GM23248 (cell line): ENCODE measurements around the gene ATL1. TPM values are rescaled to one million over a fixed set of nuclear protein-coding genes. Genes with fewer than 3 reads are reported as not detected.
"Not testable (repeated sequence)": the region's sequence is repeated elsewhere in the genome, so short reads cannot be mapped to it uniquely, and the experiment has no call there.

Source experiments
- DNase-seq: peaks from one replicate; pipeline ENCODE4 v3.0.0-alpha.2; 2015
- H2AFZ ChIP-seq: fragments of 200-600 bp; sonication (generic); 2 replicates; pipeline ENCODE4 v1.6.1; 2016; ENCODE audit warnings: antibody characterized with exemption
- H3F3A ChIP-seq: fragments of 200-600 bp; sonication (generic); 2 replicates; pipeline ENCODE4 v1.6.1; 2016; ENCODE audit warnings: mild to moderate bottlenecking, antibody characterized with exemption, mixed run types; ENCODE audit not compliant: insufficient read depth
- H3K27ac ChIP-seq: fragments of 200-600 bp; sonication (generic); 2 replicates; pipeline ENCODE4 v1.5.1; 2016; ENCODE audit warnings: mild to moderate bottlenecking
- H3K27me3 ChIP-seq: fragments of 200-600 bp; sonication (generic); replicated peaks from 2 replicates; pipeline ENCODE4 v1.6.1; 2016; ENCODE audit warnings: mild to moderate bottlenecking; ENCODE audit not compliant: insufficient read depth
- H3K36me3 ChIP-seq: fragments of 200-600 bp; sonication (generic); 2 replicates; pipeline ENCODE4 v1.6.1; 2016; ENCODE audit warnings: low read depth, mild to moderate bottlenecking
- H3K4me1 ChIP-seq: fragments of 200-600 bp; sonication (generic); 2 replicates; pipeline ENCODE4 v1.6.1; 2016; ENCODE audit warnings: mild to moderate bottlenecking; ENCODE audit not compliant: insufficient read depth
- H3K4me2 ChIP-seq: fragments of 200-600 bp; sonication (generic); one replicate; pipeline ENCODE4 v1.6.1; 2016; ENCODE audit warnings: mild to moderate bottlenecking; ENCODE audit not compliant: unreplicated experiment
- H3K4me3 ChIP-seq: fragments of 200-600 bp; sonication (generic); 2 replicates; pipeline ENCODE4 v1.5.1; 2016; ENCODE audit warnings: mild to moderate bottlenecking
- H3K79me2 ChIP-seq: fragments of 200-600 bp; sonication (generic); 2 replicates; pipeline ENCODE4 v1.6.1; 2016; ENCODE audit warnings: mild to moderate bottlenecking; ENCODE audit not compliant: insufficient read depth
- H3K9ac ChIP-seq: fragments of 200-600 bp; sonication (generic); 2 replicates; pipeline ENCODE4 v1.6.1; 2016; ENCODE audit warnings: mild to moderate bottlenecking
- H3K9me2 ChIP-seq: fragments of 200-600 bp; sonication (generic); 2 replicates; pipeline ENCODE4 v1.6.1; 2016; ENCODE audit warnings: mixed run types, mild to moderate bottlenecking, moderate library complexity; ENCODE audit not compliant: insufficient read depth
- H3K9me3 ChIP-seq: fragments of 200-600 bp; sonication (generic); one replicate; pipeline ENCODE4 v1.6.1; 2017; ENCODE audit warnings: low read depth
- H4K20me1 ChIP-seq: fragments of 200-600 bp; sonication (generic); 2 replicates; pipeline ENCODE4 v1.6.0; 2016; ENCODE audit not compliant: insufficient read depth
- EZH2 ChIP-seq: fragments of 200-600 bp; sonication (generic); IDR thresholded peaks from 2 replicates; pipeline ENCODE4 v1.6.1; 2018; ENCODE audit warnings: antibody characterized with exemption, mild to moderate bottlenecking; ENCODE audit not compliant: insufficient read depth, poor library complexity, severe bottlenecking
- EZH2phosphoT487 ChIP-seq: fragments of 200-600 bp; sonication (generic); IDR thresholded peaks from 2 replicates; pipeline ENCODE4 v1.6.1; 2018; ENCODE audit warnings: antibody characterized with exemption, moderate library complexity, mild to moderate bottlenecking, low read depth; ENCODE audit not compliant: insufficient read depth
- WGBS, 2 experiments: methylation state at CpG; one replicate each; pipeline ENCODE4 v1.1.6; 2015 to 2017; ENCODE audit warnings: low lambda C conversion rate in 2 of 2, low coverage in 1 of 2; ENCODE audit errors: missing lambda C conversion rate in 2 of 2; 5-methylcytosine and 5-hydroxymethylcytosine counted together
- in situ Hi-C: fragments of 300-500 bp; cut with MboI; formaldehyde crosslinking; loops from 2 replicates; pipeline ENCODE4 v1.15.0; 2020
- polyA plus RNA-seq: library from polyadenylated mRNA; unstranded; fragments of >200 nt; fragmentation: Nextera tagmentation; extraction: Ambion mirVana; gene quantifications from 2 replicates; pipeline ENCODE4 v1.2.1, GENCODE V29; 2016
- total RNA-seq: library from RNA; depleted of rRNA; stranded (reverse); fragments of >200 nt; shearing (Covaris generic); gene quantifications from 2 replicates; pipeline ENCODE4 v1.2.3, GENCODE V29; 2014

Gene ATL1
- total and polyA plus RNA-seq, 2 experiments from 2014 or later, result 10.8 to 11.4 TPM

- Histone ChIP-seq H3K4me1 (no peaks in the 10 kb centered on the region), H3K79me2 (no peaks in the 10 kb centered on the region), H3F3A (no peaks in the 10 kb centered on the region), H2AFZ (no peak overlapping the region), H3K27me3 (no peaks in the 10 kb centered on the region; the same call in 1 of the 2 replicates), H3K36me3 (no peaks in the 10 kb centered on the region), H3K4me2 (no peak overlapping the region), H3K4me3 (no peak overlapping the region), H3K9ac (no peak overlapping the region), H3K27ac (no peak overlapping the region), H4K20me1 (no peaks in the 10 kb centered on the region), H3K9me2 (no peaks in the 10 kb centered on the region), H3K9me3 (no peaks in the 10 kb centered on the region)
- no peak for TF ChIP-seq EZH2phosphoT487
- no peak for TF ChIP-seq EZH2
- WGBS, 2 experiments, result 95% methylated on average over 3 of the region's 3 CpGs
- in situ Hi-C loops, result no loop called here
- no peak for DNase-seq
These were observed 8.1 kb upstream of the ATL1 start for GRCh38 chr14:50551877-50552276.

DNA sequence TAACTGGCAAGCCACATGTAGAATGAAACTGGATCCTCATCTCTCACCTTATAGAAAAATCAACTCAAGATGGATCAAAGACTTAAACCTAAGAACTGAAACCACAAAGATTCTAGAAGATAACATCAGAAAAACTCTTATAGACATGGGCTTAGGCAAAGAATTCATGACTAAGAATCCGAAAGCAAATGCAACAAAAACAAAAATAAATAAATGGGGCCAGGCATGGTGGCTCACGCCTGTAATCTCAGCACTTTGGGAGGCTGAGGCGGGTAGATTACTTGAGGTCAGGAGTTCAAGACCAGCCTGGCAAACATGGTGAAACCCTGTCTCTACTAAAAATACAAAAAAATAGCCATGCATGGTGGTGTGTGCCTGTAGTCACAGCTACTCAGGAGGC lies 7.1 kb upstream of the ATL1 start:
- H3K9ac ChIP-seq, H3K9me2 ChIP-seq, DNase-seq, H3K27ac ChIP-seq, H3K27me3 ChIP-seq, H2AFZ ChIP-seq, in situ Hi-C loops, H3K4me2 ChIP-seq, H3K9me3 ChIP-seq, H4K20me1 ChIP-seq, H3K4me1 ChIP-seq, H3K36me3 ChIP-seq, H3K4me3 ChIP-seq, H3F3A ChIP-seq, H3K79me2 ChIP-seq: not testable (repeated sequence)
- WGBS, 2 experiments, result 85 to 90% methylated on average over 3 of the region's 3 CpGs

DNA sequence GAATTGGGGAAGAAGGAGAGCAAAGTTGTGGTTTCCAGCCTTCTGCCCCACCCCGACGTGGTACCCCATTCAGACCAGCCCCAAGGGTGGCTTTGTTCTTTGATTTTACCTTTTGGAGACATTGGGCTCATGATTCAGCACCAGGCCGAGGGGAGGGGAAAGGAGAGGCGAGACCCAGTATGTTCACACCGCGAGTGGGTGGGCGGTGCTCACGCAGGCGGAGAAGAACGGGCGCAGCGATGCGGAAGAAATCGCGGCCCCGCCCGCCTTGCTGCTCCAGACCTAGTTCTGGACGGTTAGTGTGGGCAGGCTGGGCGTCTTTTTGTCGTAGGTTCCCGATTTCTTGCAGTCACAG lies 963 bp downstream of the ATL1 start:
- DNase-seq, result peak; percentile 89
- Histone ChIP-seq H3K27ac (peak overlapping the region; percentile 75), H3K79me2 (peaks cover 19% of the 10 kb centered on the region; the same call in 1 of the 2 replicates), H3K4me1 (peaks cover 4% of the 10 kb centered on the region; the same call in 1 of the 2 replicates), H3K9me3 (no peaks in the 10 kb centered on the region), H3K4me2 (peak overlapping the region; percentile 87), H3F3A (peaks cover 6% of the 10 kb centered on the region; the same call in 1 of the 2 replicates), H3K4me3 (peak overlapping the region; percentile 91), H2AFZ (peak overlapping the region; percentile 91), H3K9me2 (no peaks in the 10 kb centered on the region), H3K9ac (peak overlapping the region; percentile 81), H3K36me3 (no peaks in the 10 kb centered on the region), H4K20me1 (no peaks in the 10 kb centered on the region), H3K27me3 (no peaks in the 10 kb centered on the region)
- WGBS, 2 experiments, result 0% methylated on average over 21 of the region's 21 CpGs
- in situ Hi-C loops, result no loop called here
- TF ChIP-seq EZH2, result no peak
- TF ChIP-seq EZH2phosphoT487, result no peak

GRCh38 chr14:50562841-50563240 lies 2.9 kb downstream of the ATL1 start:
- Histone ChIP-seq H3K4me1 (peaks cover 4% of the 10 kb centered on the region; the same call in 1 of the 2 replicates), H3K9ac (no peak overlapping the region), H3K9me3 (no peaks in the 10 kb centered on the region), H3F3A (peaks cover 6% of the 10 kb centered on the region; the same call in 1 of the 2 replicates), H3K27ac (no peak overlapping the region), H3K4me2 (no peak overlapping the region), H4K20me1 (no peaks in the 10 kb centered on the region), H3K79me2 (peaks cover 19% of the 10 kb centered on the region; the same call in 1 of the 2 replicates), H3K4me3 (no peak overlapping the region), H3K27me3 (no peaks in the 10 kb centered on the region), H3K9me2 (no peaks in the 10 kb centered on the region), H3K36me3 (no peaks in the 10 kb centered on the region), H2AFZ (no peak overlapping the region)
- in situ Hi-C loops, result no loop called here
- DNase-seq, result no peak
- TF ChIP-seq EZH2 (no peak), EZH2phosphoT487 (no peak)
- 42 to 47% methylated on average over 1 of the region's 1 CpG for WGBS, 2 experiments

- H3K9ac ChIP-seq, result no peak overlapping the region
- H3K9me2 ChIP-seq, result no peaks in the 10 kb centered on the region
- H3F3A ChIP-seq, result no peaks in the 10 kb centered on the region
- TF ChIP-seq EZH2phosphoT487, result no peak
- no peak for TF ChIP-seq EZH2
- no peak overlapping the region for H3K4me3 ChIP-seq
- H2AFZ ChIP-seq, result no peak overlapping the region
- H3K36me3 ChIP-seq, result no peaks in the 10 kb centered on the region; the same call in 1 of the 2 replicates
- no peaks in the 10 kb centered on the region for H3K4me1 ChIP-seq
- H3K27me3 ChIP-seq, result no peaks in the 10 kb centered on the region
- peaks cover 6% of the 10 kb centered on the region for H3K9me3 ChIP-seq
- H4K20me1 ChIP-seq, result no peaks in the 10 kb centered on the region
- H3K27ac ChIP-seq, result no peak overlapping the region
- DNase-seq, result no peak
- peaks cover 5% of the 10 kb centered on the region; the same call in 1 of the 2 replicates for H3K79me2 ChIP-seq
- no peak overlapping the region for H3K4me2 ChIP-seq
- in situ Hi-C loops, result no loop called here
These were observed 9.8 kb downstream of the ATL1 start for GRCh38 chr14:50569714-50570274.
